Transverse colon (tissue), 4 donors: ENCODE measurements around the gene RAI1. TPM values are rescaled to one million over a fixed set of nuclear protein-coding genes. Genes with fewer than 3 reads are reported as not detected.

ENCODE experiments used
- DNase-seq: peaks from one replicate; pipeline ENCODE4 v3.0.0-alpha.2; 2019
- H3K27ac ChIP-seq, 4 donors: fragments of 200-600 bp; sonication (generic); 2 replicates each; pipeline ENCODE4 v1.5.1; 2016 to 2018; ENCODE audit warnings: inconsistent platforms in 4 of 4
- H3K27me3 ChIP-seq: fragments of 200-600 bp; sonication (generic); 2 replicates; pipeline ENCODE4 v1.5.1; 2017; ENCODE audit warnings: inconsistent platforms
- H3K36me3 ChIP-seq, 4 donors: fragments of 200-600 bp; sonication (generic); 2 replicates each; pipeline ENCODE4 v1.5.1; 2017 to 2019; ENCODE audit warnings: inconsistent platforms in 4 of 4
- H3K4me1 ChIP-seq, 4 donors: fragments of 200-600 bp; sonication (generic); 2 replicates each; pipeline ENCODE4 v1.5.1; 2017 to 2020; ENCODE audit warnings: inconsistent platforms in 4 of 4
- H3K4me3 ChIP-seq, 4 donors: fragments of 200-600 bp; sonication (generic); 1 replicate in 1 of 4; 2 replicates in 3 of 4; pipeline versions ENCODE4 v1.5.1 to v1.6.1; 2017 to 2019; ENCODE audit warnings: inconsistent platforms in 4 of 4
- H3K9me3 ChIP-seq, 2 donors: fragments of 200-600 bp; sonication (generic); 2 replicates each; pipeline ENCODE4 v1.5.1; 2017 to 2019; ENCODE audit warnings: inconsistent platforms in 2 of 2
- EP300 ChIP-seq: sonication (generic); formaldehyde crosslinking; IDR thresholded peaks from one replicate; pipeline ENCODE4 v1.6.1; 2017; ENCODE audit warnings: antibody characterized with exemption, low read depth
- POLR2A ChIP-seq: fragments of 450-650 bp; IDR thresholded peaks from one replicate; pipeline ENCODE4 v1.6.1; 2016; ENCODE audit warnings: antibody characterized with exemption, mild to moderate bottlenecking, moderate library complexity
- POLR2AphosphoS5 ChIP-seq, 3 donors: sonication (generic); formaldehyde crosslinking; IDR thresholded peaks; one replicate each; pipeline ENCODE4 v1.6.1; 2016; ENCODE audit warnings: antibody characterized with exemption in 3 of 3
- WGBS, 2 donors: methylation state at CpG; one replicate each; pipeline ENCODE4 v1.1.5; 2018; ENCODE audit warnings: low coverage in 1 of 2; 5-methylcytosine and 5-hydroxymethylcytosine counted together
- in situ Hi-C, 4 donors: fragments of 200-750 bp; cut with MboI; loops; one replicate each; pipeline versions ENCODE4 v1.15.0 to v1.15.1; 2017; ENCODE audit warnings: low sequenced_read_pairs in 3 of 4, low pct_ligation_motif_present in 1 of 4, low pct_unique_long_range_greater_than_20kb in 1 of 4
- intact Hi-C: fragments of 100-400 bp; cut with DNase I; formaldehyde crosslinking; loops from one replicate; pipeline ENCODE4 v1.15.1; 2023; ENCODE audit warnings: low total_unique reads
- total RNA-seq, 4 donors: library from RNA; depleted of rRNA; stranded (reverse); fragments of >200 nt; gene quantifications; one replicate each; pipeline ENCODE4 v1.1.0, GENCODE V29; 2016
- TF ChIP-seq, protein P1 (sequence below), 5 experiments: fragments of 200-600 bp in 3 of 5; fragments of 450-650 bp in 2 of 5; sonication (generic) in 3 of 5; IDR thresholded peaks; 1 replicate in 2 of 5; 2 replicates in 3 of 5; pipeline ENCODE4 v1.5.1; 2016 to 2017; ENCODE audit warnings: antibody characterized with exemption in 5 of 5, inconsistent platforms in 3 of 5, mild to moderate bottlenecking in 2 of 5, moderate library complexity in 1 of 5

RAI1 gene
- total RNA-seq, 4 donors from 2014 or later: 14.1 to 163 (median 34.6) TPM

DNA sequence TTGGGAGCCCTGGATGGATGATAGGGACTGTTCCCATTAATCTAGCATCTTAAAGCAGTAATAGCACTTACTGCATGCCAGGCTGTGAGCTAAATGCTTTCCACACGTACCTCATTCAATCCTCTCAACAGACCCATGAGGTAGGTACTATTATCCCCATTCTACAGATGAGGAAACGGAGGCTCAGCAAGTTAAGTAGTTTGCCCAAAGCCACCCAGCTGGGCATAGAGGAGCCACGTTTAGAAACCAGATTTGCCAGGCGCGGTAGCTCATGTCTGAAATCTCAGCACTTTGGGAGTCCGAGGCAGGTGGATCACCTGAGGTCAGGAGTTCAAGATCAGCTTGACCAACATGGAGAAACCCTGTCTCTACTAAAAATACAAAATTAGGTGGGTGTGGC, 2.0 kb upstream of the RAI1 start:
- in situ Hi-C loops (loop anchor here (5.0 to 25.0 kb wide), 8 partner anchors 96 to 358 kb away; partner anchors contain the start of genes ATPAF2 (in 2 of the 4) and GID4 (in 2 of the 4)), intact Hi-C loops (loop anchor here (1.0 kb wide), 1 partner anchor 183 kb away; no protein-coding TSS in a partner anchor)
- no peak for DNase-seq
- TF ChIP-seq POLR2A (no peak), POLR2AphosphoS5 (IDR thresholded peaks at IDR 0.05) (no peak), EP300 (no peak)
- TF ChIP-seq, protein P1, sequence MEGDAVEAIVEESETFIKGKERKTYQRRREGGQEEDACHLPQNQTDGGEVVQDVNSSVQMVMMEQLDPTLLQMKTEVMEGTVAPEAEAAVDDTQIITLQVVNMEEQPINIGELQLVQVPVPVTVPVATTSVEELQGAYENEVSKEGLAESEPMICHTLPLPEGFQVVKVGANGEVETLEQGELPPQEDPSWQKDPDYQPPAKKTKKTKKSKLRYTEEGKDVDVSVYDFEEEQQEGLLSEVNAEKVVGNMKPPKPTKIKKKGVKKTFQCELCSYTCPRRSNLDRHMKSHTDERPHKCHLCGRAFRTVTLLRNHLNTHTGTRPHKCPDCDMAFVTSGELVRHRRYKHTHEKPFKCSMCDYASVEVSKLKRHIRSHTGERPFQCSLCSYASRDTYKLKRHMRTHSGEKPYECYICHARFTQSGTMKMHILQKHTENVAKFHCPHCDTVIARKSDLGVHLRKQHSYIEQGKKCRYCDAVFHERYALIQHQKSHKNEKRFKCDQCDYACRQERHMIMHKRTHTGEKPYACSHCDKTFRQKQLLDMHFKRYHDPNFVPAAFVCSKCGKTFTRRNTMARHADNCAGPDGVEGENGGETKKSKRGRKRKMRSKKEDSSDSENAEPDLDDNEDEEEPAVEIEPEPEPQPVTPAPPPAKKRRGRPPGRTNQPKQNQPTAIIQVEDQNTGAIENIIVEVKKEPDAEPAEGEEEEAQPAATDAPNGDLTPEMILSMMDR (IDR thresholded peaks at IDR 0.05): no peak
- H3K27me3 ChIP-seq: no peaks in the 10 kb centered on the region
- H3K9me3 ChIP-seq: no peaks in the 10 kb centered on the region
- 88% methylated on average over 6 of the region's 6 CpGs; no CpG with 5 or more reads in 1 of the 2 donors for WGBS, 2 donors
- H3K4me1 ChIP-seq: peaks cover 0 to 15% (median 9%) of the 10 kb centered on the region in 4 donors
- no peaks in the 10 kb centered on the region for H3K36me3 ChIP-seq
- no peak overlapping the region for H3K4me3 ChIP-seq
- H3K27ac ChIP-seq: no peak overlapping the region

GRCh38 chr17:17679748-17680147, 1.5 kb upstream of the RAI1 start:
- TF ChIP-seq POLR2AphosphoS5 (IDR thresholded peaks at IDR 0.05) (no peak), EP300 (no peak), POLR2A (no peak)
- TF ChIP-seq, protein P1 (IDR thresholded peaks at IDR 0.05): no peak

GRCh38 chr17:17680477-17681186, 626 bp upstream of the RAI1 start:
- Histone ChIP-seq H3K4me3 (peak overlapping the region in 3 of 4 donors; percentile 49 to 90 (median 88)), H3K4me1 (peaks cover 10 to 29% (median 19%) of the 10 kb centered on the region in 4 donors), H3K27me3 (no peaks in the 10 kb centered on the region), H3K27ac (peak overlapping the region; percentile 89 to 98 (median 92)), H3K36me3 (no peaks in the 10 kb centered on the region), H3K9me3 (no peaks in the 10 kb centered on the region)
- intact Hi-C loops: loop anchor here (2.0 to 5.0 kb wide), 2 partner anchors 102 to 178 kb away; no protein-coding TSS in a partner anchor
- no peak for TF ChIP-seq EP300
- no peak for TF ChIP-seq POLR2AphosphoS5 (IDR thresholded peaks at IDR 0.05)
- TF ChIP-seq POLR2A: no peak
- TF ChIP-seq, protein P1 (IDR thresholded peaks at IDR 0.05): peak in 1 of 5 experiments; percentile 64
- in situ Hi-C loops: loop anchor here (10.0 to 25.0 kb wide), 5 partner anchors 107 to 357 kb away; partner anchors contain the start of genes ATPAF2 (in 2 of the 4) and GID4 (in 2 of the 4)
- DNase-seq: no peak
- 61 to 69% methylated on average over 7 to 10 of the region's 12 CpGs for WGBS, 2 donors

More at GRCh38 chr17:17679748-17680147, 1.5 kb upstream of the RAI1 start:
- no peaks in the 10 kb centered on the region for H3K9me3 ChIP-seq
- peaks cover under 1 to 20% (median 10%) of the 10 kb centered on the region in 4 donors for H3K4me1 ChIP-seq
- intact Hi-C loops (loop anchor here (1.0 to 5.0 kb wide), 3 partner anchors 103 to 183 kb away; no protein-coding TSS in a partner anchor), in situ Hi-C loops (loop anchor here (5.0 to 25.0 kb wide), 9 partner anchors 95 to 358 kb away; partner anchors contain the start of genes ATPAF2 (in 3 of the 4) and GID4 (in 3 of the 4))
- DNase-seq: no peak
- no peak overlapping the region for H3K4me3 ChIP-seq
- no peaks in the 10 kb centered on the region for H3K27me3 ChIP-seq
- H3K27ac ChIP-seq: no peak overlapping the region
- H3K36me3 ChIP-seq: no peaks in the 10 kb centered on the region
- 86% methylated on average over 6 of the region's 6 CpGs; no CpG with 5 or more reads in 1 of the 2 donors for WGBS, 2 donors

DNA sequence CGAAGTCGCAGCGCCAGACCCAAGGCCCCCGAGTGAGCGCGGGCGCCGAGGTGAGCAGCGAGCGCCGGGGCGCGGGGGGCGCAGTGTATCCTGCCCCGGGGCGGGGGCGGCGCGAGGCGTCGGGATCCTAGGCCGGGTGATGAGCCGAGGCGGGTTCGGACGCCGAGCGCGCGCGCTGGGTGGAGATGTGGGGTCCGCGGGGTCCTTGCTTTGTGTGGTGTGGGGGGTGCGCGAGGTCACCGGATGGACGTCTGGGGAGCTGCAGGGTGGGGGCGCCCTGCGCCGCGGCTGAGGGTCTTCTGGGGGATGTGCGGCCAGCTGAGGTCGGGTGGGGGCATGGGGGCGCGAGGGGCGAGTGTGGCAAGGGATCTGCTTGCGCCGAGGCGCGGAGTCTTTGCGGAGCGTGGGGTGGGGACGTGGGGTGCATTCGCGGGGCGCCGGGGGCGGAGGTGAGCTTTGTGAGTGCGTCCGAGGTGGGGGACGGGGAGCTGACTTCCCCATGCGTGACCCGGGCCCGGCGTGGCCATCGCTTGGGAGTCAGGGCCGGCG, 560 bp downstream of the RAI1 start:
- peak overlapping the region; percentile 89 to 98 (median 92) for H3K27ac ChIP-seq
- H3K36me3 ChIP-seq: no peaks in the 10 kb centered on the region
- 1% methylated on average over 47 of the region's 68 CpGs; no CpG with 5 or more reads in 1 of the 2 donors for WGBS, 2 donors
- intact Hi-C loops (loop anchor here (2.0 to 5.0 kb wide), 2 partner anchors 100 to 177 kb away; no protein-coding TSS in a partner anchor), in situ Hi-C loops (loop anchor here (10.0 to 25.0 kb wide), 5 partner anchors 105 to 355 kb away; partner anchors contain the start of genes ATPAF2 (in 2 of the 4) and GID4 (in 2 of the 4))
- H3K4me3 ChIP-seq: peak overlapping the region; percentile 49 to 90 (median 74)
- no peaks in the 10 kb centered on the region for H3K9me3 ChIP-seq
- peak; percentile 40 for DNase-seq
- H3K4me1 ChIP-seq: peaks cover 22 to 41% (median 30%) of the 10 kb centered on the region in 4 donors
- no peaks in the 10 kb centered on the region for H3K27me3 ChIP-seq
- no peak for TF ChIP-seq POLR2AphosphoS5 (IDR thresholded peaks at IDR 0.05)
- TF ChIP-seq POLR2A: no peak
- no peak for TF ChIP-seq EP300
- TF ChIP-seq, protein P1 (IDR thresholded peaks at IDR 0.05): no peak
